Measurements from ENCODE around the gene PXYLP1. TPM values are rescaled to one million over a fixed set of nuclear protein-coding genes. Genes with fewer than 3 reads are reported as not detected.

The PXYLP1 gene
- total and polyA plus RNA-seq, 2 donors, result 41.5 to 49.0 TPM

DNA sequence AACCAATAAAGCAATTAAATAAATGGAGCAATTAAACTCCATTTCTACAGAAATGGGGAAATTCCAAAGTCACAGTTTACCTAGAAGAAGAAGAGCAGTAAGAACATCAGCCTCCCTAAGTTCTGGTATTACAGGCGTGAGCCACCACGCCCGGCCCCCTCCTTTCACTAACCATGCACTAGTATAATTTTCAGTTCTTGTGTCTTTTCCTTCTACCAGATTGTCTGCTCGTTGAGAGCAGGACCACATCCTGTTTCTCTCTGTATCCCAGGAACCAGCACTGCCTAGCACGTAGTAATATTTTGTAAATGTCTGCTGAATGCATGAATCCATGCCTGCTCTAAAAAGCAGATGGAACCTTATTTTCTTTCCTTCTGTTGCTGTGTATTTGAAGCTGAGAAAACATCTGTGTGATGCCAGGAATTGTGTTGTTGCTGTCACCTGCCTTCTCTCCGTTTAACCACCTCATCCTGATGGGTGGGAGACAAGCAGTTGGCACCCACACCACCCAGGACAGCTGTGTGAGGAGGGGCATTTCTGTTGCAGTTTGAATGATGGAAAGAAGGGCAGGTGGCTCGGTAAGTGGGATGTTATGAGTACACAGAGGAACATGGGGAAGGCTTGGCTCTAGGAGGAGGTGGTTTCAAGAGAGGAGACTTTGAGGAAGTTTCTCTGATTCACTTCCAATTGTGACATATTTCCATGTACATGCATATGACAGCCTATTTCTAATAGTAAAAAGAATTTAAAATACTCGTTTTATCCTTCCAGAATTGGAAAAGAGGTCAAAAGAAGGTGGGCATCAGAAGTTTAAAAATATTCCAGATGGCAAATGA is 30.1 kb downstream of the PXYLP1 start:
- 39% methylated on average over 8 of the region's 8 CpGs for WGBS
- Histone ChIP-seq H3K9me3 (ENCODE audit: control insufficient read depth in 2 of 2, insufficient read depth in 1 of 2, low read length in 1 of 2) (peaks cover 0 to 1% of the 10 kb centered on the region in 2 donors), H3K4me3 (ENCODE audit: low read length in 2 of 2) (no peak overlapping the region), H3K36me3 (ENCODE audit: control insufficient read depth in 2 of 2, insufficient read depth in 2 of 2, low read length in 1 of 2) (peaks cover 25 to 35% of the 10 kb centered on the region in 2 donors), H3K27me3 (ENCODE audit: control insufficient read depth in 2 of 2, insufficient read depth in 1 of 2, low read length in 1 of 2) (no peaks in the 10 kb centered on the region), H3K27ac (ENCODE audit: low read depth in 1 of 2, low read length in 1 of 2) (peak overlapping the region; percentile 72 to 81), H3K4me1 (ENCODE audit: control insufficient read depth in 2 of 2, insufficient read depth in 2 of 2, low read length in 2 of 2) (peaks cover 68 to 72% of the 10 kb centered on the region in 2 donors)
- peak in 3 of 9 donors; percentile 49 to 71 (median 51) for DNase-seq (ENCODE audit: low read depth in 6 of 9, low spot score in 9 of 9)

DNA sequence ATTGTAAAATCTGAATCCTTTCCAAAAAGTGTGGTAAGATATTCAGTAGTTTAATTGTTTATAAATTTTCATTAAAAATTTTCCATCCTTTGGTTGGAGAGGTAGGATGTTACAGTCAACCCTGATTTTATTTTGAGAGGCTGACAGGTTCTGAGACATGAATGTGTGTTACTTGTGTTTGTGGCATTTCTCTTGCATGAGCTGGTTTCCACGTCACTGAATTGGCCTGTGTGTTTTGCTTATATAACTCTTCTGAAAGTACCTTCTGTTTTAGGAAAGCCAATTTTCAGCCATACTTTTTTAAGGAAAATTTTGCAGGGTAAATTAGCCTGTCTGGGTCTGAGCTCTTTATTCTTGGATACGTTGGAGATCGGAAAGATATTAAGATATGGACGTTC is 30.7 kb downstream of the PXYLP1 start:
- peaks cover 65 to 66% of the 10 kb centered on the region in 2 donors for H3K4me1 ChIP-seq (ENCODE audit: control insufficient read depth in 2 of 2, insufficient read depth in 2 of 2, low read length in 2 of 2)
- no peaks in the 10 kb centered on the region for H3K27me3 ChIP-seq (ENCODE audit: control insufficient read depth in 2 of 2, insufficient read depth in 1 of 2, low read length in 1 of 2)
- no peak overlapping the region for H3K4me3 ChIP-seq (ENCODE audit: low read length in 2 of 2)
- no peak for DNase-seq (ENCODE audit: low read depth in 6 of 9, low spot score in 9 of 9)
- 71% methylated on average over 4 of the region's 4 CpGs for WGBS
- H3K9me3 ChIP-seq (ENCODE audit: control insufficient read depth in 2 of 2, insufficient read depth in 1 of 2, low read length in 1 of 2), result peaks cover 0 to 1% of the 10 kb centered on the region in 2 donors
- H3K36me3 ChIP-seq (ENCODE audit: control insufficient read depth in 2 of 2, insufficient read depth in 2 of 2, low read length in 1 of 2), result peaks cover 25 to 35% of the 10 kb centered on the region in 2 donors
- H3K27ac ChIP-seq (ENCODE audit: low read depth in 1 of 2, low read length in 1 of 2), result peak overlapping the region; percentile 46 to 72

DNA sequence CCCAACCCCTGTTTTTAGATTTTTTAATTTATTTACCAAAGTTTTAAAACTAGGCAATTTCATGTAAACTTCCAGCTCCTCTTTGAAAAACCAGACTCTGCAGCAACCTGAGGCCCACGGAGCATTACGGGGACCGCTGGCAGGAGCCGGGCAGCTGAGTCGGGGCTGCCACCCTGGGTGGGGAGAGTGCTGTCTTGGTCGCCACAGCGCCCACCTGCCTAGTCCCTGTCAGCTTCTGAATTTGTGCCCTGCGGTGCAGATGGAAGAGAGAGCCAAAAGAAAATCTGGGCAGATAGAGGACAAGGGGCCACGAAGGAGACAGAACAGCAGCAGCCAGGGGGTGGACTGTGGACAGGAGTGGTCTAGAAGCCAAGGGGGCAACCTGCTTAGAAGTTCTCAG is 34.6 kb downstream of the PXYLP1 start:
- Histone ChIP-seq H3K27ac (ENCODE audit: low read depth in 1 of 2, low read length in 1 of 2) (peak overlapping the region; percentile 90 to 99), H3K9me3 (ENCODE audit: control insufficient read depth in 2 of 2, insufficient read depth in 1 of 2, low read length in 1 of 2) (peaks cover 1 to 3% of the 10 kb centered on the region in 2 donors), H3K4me1 (ENCODE audit: control insufficient read depth in 2 of 2, insufficient read depth in 2 of 2, low read length in 2 of 2) (peaks cover 43 to 45% of the 10 kb centered on the region in 2 donors), H3K27me3 (ENCODE audit: control insufficient read depth in 2 of 2, insufficient read depth in 1 of 2, low read length in 1 of 2) (no peaks in the 10 kb centered on the region), H3K4me3 (ENCODE audit: low read length in 2 of 2) (peak overlapping the region in 1 of 2 donors; percentile 59), H3K36me3 (ENCODE audit: control insufficient read depth in 2 of 2, insufficient read depth in 2 of 2, low read length in 1 of 2) (peaks cover 19 to 35% of the 10 kb centered on the region in 2 donors)
- 55% methylated on average over 9 of the region's 9 CpGs for WGBS
- DNase-seq (ENCODE audit: low read depth in 6 of 9, low spot score in 9 of 9), result peak in 1 of 9 donors; percentile 42

DNA sequence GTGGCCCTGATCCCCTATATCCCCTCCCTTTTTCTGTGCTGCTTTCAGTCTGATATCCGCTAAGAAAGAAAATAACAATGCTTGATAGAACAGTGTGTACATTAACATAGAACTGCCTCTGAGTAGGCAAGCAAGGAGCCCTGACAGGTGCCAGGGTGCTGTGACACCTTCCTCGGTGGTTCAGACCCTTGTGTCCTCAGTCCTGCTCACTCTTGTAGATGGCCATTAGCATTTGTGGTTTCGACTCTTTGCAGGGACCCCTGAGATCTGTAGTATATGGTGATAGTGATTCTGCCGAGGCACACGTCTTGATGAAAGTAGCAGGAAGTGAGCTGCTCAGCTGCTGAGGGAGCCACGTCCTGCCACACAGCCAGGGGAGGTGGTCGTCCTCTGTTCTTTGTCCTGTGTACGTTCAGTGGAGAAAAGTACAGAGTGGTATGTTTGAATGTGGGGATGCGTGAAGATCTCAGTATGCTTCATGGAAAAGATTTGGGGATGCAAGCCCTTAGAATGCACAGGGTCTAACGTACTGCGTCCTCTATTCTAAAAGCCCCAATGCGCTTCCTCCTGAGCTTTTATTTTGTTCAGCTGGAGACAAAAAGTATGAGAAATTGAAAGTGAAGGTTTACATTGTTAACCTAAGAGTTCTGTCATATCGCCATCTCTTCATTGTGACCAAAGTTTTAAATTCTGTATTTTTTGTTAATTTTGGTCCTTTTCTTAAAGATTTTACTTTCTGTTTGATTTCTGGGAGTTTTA is 35.4 kb downstream of the PXYLP1 start:
- Histone ChIP-seq H3K27ac (ENCODE audit: low read depth in 1 of 2, low read length in 1 of 2) (peak overlapping the region; percentile 90 to 99), H3K36me3 (ENCODE audit: control insufficient read depth in 2 of 2, insufficient read depth in 2 of 2, low read length in 1 of 2) (peaks cover 27 to 34% of the 10 kb centered on the region in 2 donors), H3K4me3 (ENCODE audit: low read length in 2 of 2) (peak overlapping the region; percentile 23 to 59), H3K4me1 (ENCODE audit: control insufficient read depth in 2 of 2, insufficient read depth in 2 of 2, low read length in 2 of 2) (peaks cover 37 to 38% of the 10 kb centered on the region in 2 donors), H3K27me3 (ENCODE audit: control insufficient read depth in 2 of 2, insufficient read depth in 1 of 2, low read length in 1 of 2) (no peaks in the 10 kb centered on the region), H3K9me3 (ENCODE audit: control insufficient read depth in 2 of 2, insufficient read depth in 1 of 2, low read length in 1 of 2) (peaks cover 0 to 3% of the 10 kb centered on the region in 2 donors)
- WGBS, result 5% methylated on average over 13 of the region's 13 CpGs
- peak in 6 of 9 donors; percentile 57 to 88 (median 70) for DNase-seq (ENCODE audit: low read depth in 6 of 9, low spot score in 9 of 9)

DNA sequence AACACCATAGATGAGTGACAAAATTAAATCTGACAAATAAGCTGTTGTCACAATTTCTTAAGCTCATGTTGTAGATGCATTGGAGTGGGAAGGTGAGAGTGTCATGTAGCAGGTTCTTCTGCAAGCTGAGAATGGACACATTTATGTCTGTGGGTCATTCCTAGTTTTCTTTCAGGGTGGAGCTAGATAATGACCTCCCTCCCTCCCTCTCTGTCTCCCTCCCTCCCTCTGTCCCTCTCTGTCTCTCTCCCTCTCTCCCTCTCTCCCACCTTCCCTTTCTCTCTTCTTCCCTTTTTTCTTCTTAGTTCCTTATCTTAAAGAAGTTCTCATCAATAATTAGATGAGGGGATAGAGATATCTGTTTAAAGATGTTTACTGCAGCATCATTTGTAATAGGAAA is 36.0 kb downstream of the PXYLP1 start:
- H3K4me1 ChIP-seq (ENCODE audit: control insufficient read depth in 2 of 2, insufficient read depth in 2 of 2, low read length in 2 of 2), result peaks cover 37 to 38% of the 10 kb centered on the region in 2 donors
- peak overlapping the region; percentile 89 to 90 for H3K27ac ChIP-seq (ENCODE audit: low read depth in 1 of 2, low read length in 1 of 2)
- H3K36me3 ChIP-seq (ENCODE audit: control insufficient read depth in 2 of 2, insufficient read depth in 2 of 2, low read length in 1 of 2), result peaks cover 31 to 34% of the 10 kb centered on the region in 2 donors
- DNase-seq (ENCODE audit: low read depth in 6 of 9, low spot score in 9 of 9), result no peak
- H3K9me3 ChIP-seq (ENCODE audit: control insufficient read depth in 2 of 2, insufficient read depth in 1 of 2, low read length in 1 of 2), result peaks cover 0 to 3% of the 10 kb centered on the region in 2 donors
- H3K4me3 ChIP-seq (ENCODE audit: low read length in 2 of 2), result peak overlapping the region; percentile 23 to 59
- no peaks in the 10 kb centered on the region for H3K27me3 ChIP-seq (ENCODE audit: control insufficient read depth in 2 of 2, insufficient read depth in 1 of 2, low read length in 1 of 2)

DNA sequence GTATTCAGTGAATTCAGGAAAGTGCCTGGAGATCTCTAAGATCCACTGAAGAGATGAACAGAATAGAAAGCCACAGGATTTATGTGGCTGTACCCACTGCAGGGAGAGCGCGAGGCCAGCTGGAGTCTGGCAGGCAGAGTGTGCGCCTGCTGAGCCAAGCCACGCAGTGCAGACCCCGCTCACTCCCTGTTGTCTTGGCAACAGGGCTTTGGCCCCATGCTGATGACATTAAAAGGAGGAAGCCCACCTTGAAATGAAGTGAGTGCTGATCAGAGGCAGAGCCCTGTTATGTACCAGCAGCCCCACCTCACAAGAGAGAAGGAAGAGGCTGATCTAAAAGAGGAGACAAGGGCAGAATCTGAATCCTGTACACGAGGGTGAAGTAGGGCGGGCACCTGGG is 36.7 kb downstream of the PXYLP1 start:
- DNase-seq (ENCODE audit: low read depth in 6 of 9, low spot score in 9 of 9), result peak in 3 of 9 donors; percentile 48 to 66 (median 58)
- H3K4me1 ChIP-seq (ENCODE audit: control insufficient read depth in 2 of 2, insufficient read depth in 2 of 2, low read length in 2 of 2), result peaks cover 38 to 39% of the 10 kb centered on the region in 2 donors
- H3K27ac ChIP-seq (ENCODE audit: low read depth in 1 of 2, low read length in 1 of 2), result peak overlapping the region; percentile 50 to 89
- no peaks in the 10 kb centered on the region for H3K27me3 ChIP-seq (ENCODE audit: control insufficient read depth in 2 of 2, insufficient read depth in 1 of 2, low read length in 1 of 2)
- no peak overlapping the region for H3K4me3 ChIP-seq (ENCODE audit: low read length in 2 of 2)
- peaks cover 34 to 37% of the 10 kb centered on the region in 2 donors for H3K36me3 ChIP-seq (ENCODE audit: control insufficient read depth in 2 of 2, insufficient read depth in 2 of 2, low read length in 1 of 2)
- H3K9me3 ChIP-seq (ENCODE audit: control insufficient read depth in 2 of 2, insufficient read depth in 1 of 2, low read length in 1 of 2), result peaks cover 0 to 3% of the 10 kb centered on the region in 2 donors
- WGBS, result 24% methylated on average over 7 of the region's 7 CpGs

DNA sequence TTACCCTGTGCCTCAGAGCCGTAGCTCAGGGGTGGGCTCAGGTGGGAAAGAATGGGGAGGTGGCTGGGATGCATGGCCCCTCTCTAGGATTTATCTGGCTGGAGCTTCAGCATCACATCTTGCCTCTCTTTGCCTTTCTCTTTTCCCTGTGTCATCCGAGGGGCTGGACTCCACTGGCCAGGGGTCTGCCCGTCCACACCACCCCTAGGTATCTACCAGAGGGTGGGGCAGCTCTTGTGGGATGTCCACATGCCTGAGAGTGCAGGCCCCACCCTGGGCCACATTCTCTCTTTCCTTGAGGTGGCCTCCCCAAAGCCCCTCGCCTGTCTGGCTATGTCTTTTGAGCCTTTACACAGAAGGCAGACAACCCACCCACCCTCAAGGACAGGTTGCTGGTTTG is 37.2 kb downstream of the PXYLP1 start:
- WGBS, result 89% methylated on average over 4 of the region's 4 CpGs
- Histone ChIP-seq H3K27ac (ENCODE audit: low read depth in 1 of 2, low read length in 1 of 2) (peak overlapping the region; percentile 50 to 89), H3K4me1 (ENCODE audit: control insufficient read depth in 2 of 2, insufficient read depth in 2 of 2, low read length in 2 of 2) (peaks cover 36 to 39% of the 10 kb centered on the region in 2 donors), H3K36me3 (ENCODE audit: control insufficient read depth in 2 of 2, insufficient read depth in 2 of 2, low read length in 1 of 2) (peaks cover 33 to 37% of the 10 kb centered on the region in 2 donors), H3K4me3 (ENCODE audit: low read length in 2 of 2) (no peak overlapping the region), H3K9me3 (ENCODE audit: control insufficient read depth in 2 of 2, insufficient read depth in 1 of 2, low read length in 1 of 2) (peaks cover 0 to 3% of the 10 kb centered on the region in 2 donors), H3K27me3 (ENCODE audit: control insufficient read depth in 2 of 2, insufficient read depth in 1 of 2, low read length in 1 of 2) (no peaks in the 10 kb centered on the region)
- DNase-seq (ENCODE audit: low read depth in 6 of 9, low spot score in 9 of 9), result no peak

DNA sequence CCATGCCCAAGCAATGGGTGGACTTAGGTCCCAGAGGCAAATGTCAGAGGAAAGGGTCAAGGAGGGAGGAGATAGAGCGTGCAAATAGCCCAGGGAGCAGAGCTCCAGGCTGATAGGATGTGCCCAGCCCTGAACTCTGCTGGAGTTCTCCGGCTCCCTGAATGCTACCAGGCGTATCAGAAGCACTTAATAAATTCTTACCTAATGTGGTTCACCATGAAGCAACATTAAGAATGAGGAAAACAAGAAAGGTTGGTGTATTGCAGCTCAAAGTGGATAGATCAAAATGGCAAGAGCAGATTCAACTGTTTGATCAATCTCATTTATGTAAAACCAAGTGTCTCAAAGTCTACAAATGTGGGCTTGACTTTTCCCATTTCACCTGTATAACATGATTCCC is 38.3 kb downstream of the PXYLP1 start:
- no peak for DNase-seq (ENCODE audit: low read depth in 6 of 9, low spot score in 9 of 9)
- Histone ChIP-seq H3K9me3 (ENCODE audit: control insufficient read depth in 2 of 2, insufficient read depth in 1 of 2, low read length in 1 of 2) (peaks cover 0 to 3% of the 10 kb centered on the region in 2 donors), H3K4me3 (ENCODE audit: low read length in 2 of 2) (no peak overlapping the region), H3K4me1 (ENCODE audit: control insufficient read depth in 2 of 2, insufficient read depth in 2 of 2, low read length in 2 of 2) (peaks cover 31 to 43% of the 10 kb centered on the region in 2 donors), H3K27me3 (ENCODE audit: control insufficient read depth in 2 of 2, insufficient read depth in 1 of 2, low read length in 1 of 2) (no peaks in the 10 kb centered on the region), H3K36me3 (ENCODE audit: control insufficient read depth in 2 of 2, insufficient read depth in 2 of 2, low read length in 1 of 2) (peaks cover 31 to 38% of the 10 kb centered on the region in 2 donors), H3K27ac (ENCODE audit: low read depth in 1 of 2, low read length in 1 of 2) (no peak overlapping the region)
- 96% methylated on average over 3 of the region's 3 CpGs for WGBS

Data from thymus (tissue), 11 donors.